ENCODE measurements around the gene CSNK1G1. TPM values are rescaled to one million over a fixed set of nuclear protein-coding genes. Genes with fewer than 3 reads are reported as not detected.
A peak's percentile ranks its signal among the peaks of the same experiment; 100 is the strongest.

The CSNK1G1 gene
- total RNA-seq, 4 donors from 2014 or later, result 19.1 to 50.0 (median 21.3) TPM

DNA sequence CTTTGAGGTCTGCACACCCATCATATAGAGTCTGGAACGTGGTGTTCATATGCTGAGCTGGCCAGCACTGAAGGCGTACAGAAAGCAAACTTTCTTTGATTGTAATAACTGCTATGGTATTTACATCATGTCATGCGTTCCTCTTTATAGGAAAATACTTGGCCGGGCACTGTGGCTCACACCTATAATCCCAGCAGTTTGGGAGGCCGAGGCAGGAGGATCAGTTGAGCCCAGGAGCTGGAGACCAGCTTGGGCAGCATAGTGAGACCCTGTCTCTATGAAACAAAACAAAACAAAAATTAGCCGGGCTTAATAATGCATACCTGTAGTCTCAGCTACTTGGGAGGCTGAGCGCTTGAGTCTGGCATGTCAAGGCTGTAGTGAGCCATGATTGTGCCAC lies 207.8 kb downstream of the CSNK1G1 start:
- DNase-seq, result no peak
- Histone ChIP-seq H3K27me3 (no peaks in the 10 kb centered on the region), H3K9me3 (no peaks in the 10 kb centered on the region), H3K36me3 (peaks cover 6 to 13% of the 10 kb centered on the region in 2 donors), H3K27ac (no peak overlapping the region), H3K4me1 (peaks cover 6 to 27% of the 10 kb centered on the region in 2 donors), H3K4me3 (replicated peaks in 1 of 3) (no peak overlapping the region)
- intact Hi-C loops (cut with DNase I), result no loop called here
- 91 to 94% methylated on average over 7 of the region's 7 CpGs for WGBS, 2 donors
- TF ChIP-seq, protein P1, sequence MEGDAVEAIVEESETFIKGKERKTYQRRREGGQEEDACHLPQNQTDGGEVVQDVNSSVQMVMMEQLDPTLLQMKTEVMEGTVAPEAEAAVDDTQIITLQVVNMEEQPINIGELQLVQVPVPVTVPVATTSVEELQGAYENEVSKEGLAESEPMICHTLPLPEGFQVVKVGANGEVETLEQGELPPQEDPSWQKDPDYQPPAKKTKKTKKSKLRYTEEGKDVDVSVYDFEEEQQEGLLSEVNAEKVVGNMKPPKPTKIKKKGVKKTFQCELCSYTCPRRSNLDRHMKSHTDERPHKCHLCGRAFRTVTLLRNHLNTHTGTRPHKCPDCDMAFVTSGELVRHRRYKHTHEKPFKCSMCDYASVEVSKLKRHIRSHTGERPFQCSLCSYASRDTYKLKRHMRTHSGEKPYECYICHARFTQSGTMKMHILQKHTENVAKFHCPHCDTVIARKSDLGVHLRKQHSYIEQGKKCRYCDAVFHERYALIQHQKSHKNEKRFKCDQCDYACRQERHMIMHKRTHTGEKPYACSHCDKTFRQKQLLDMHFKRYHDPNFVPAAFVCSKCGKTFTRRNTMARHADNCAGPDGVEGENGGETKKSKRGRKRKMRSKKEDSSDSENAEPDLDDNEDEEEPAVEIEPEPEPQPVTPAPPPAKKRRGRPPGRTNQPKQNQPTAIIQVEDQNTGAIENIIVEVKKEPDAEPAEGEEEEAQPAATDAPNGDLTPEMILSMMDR (IDR thresholded peaks at IDR 0.05), result no peak
- no peak for TF ChIP-seq POLR2A (IDR thresholded peaks at IDR 0.05)

GRCh38 chr15:64146885-64147681 lies 208.9 kb downstream of the CSNK1G1 start:
- Histone ChIP-seq H3K4me1 (peaks cover 0 to 22% of the 10 kb centered on the region in 2 donors), H3K4me3 (replicated peaks in 1 of 3) (no peak overlapping the region), H3K27ac (no peak overlapping the region), H3K36me3 (peaks cover 9 to 19% of the 10 kb centered on the region in 2 donors), H3K9me3 (no peaks in the 10 kb centered on the region), H3K27me3 (no peaks in the 10 kb centered on the region)
- no peak for DNase-seq
- WGBS, 2 donors, result 73 to 80% methylated on average over 17 to 18 of the region's 26 CpGs
- intact Hi-C loops (cut with DNase I), result no loop called here
- TF ChIP-seq, protein P1 (IDR thresholded peaks at IDR 0.05), result no peak
- TF ChIP-seq POLR2A (IDR thresholded peaks at IDR 0.05), result no peak

DNA sequence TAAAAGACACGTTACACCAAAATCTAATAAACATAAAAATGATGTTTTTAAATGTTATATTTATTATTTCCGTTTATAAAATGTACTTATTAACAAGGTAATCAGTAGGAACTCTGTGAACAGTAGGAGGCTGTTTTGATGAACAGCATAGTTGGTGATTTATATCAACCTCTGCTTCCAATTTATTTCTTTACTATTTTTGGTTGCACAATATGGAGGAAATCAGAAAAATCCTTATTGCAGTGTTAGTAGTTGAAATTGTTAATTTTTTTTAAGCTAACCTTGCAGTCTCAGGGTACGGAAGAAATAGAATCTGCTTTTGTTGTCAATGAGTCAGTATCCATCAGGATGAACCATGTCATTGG lies 209.5 kb downstream of the CSNK1G1 start:
- 77 to 88% methylated on average over 3 of the region's 3 CpGs for WGBS, 2 donors
- peaks cover 0 to 20% of the 10 kb centered on the region in 2 donors for H3K4me1 ChIP-seq
- peak overlapping the region in 1 of 3 donors; percentile 55 for H3K27ac ChIP-seq
- peaks cover 13 to 19% of the 10 kb centered on the region in 2 donors for H3K36me3 ChIP-seq
- no peaks in the 10 kb centered on the region for H3K9me3 ChIP-seq
- no peak overlapping the region for H3K4me3 ChIP-seq (replicated peaks in 1 of 3)
- intact Hi-C loops (cut with DNase I), result no loop called here
- H3K27me3 ChIP-seq, result no peaks in the 10 kb centered on the region
- no peak for TF ChIP-seq POLR2A (IDR thresholded peaks at IDR 0.05)
- TF ChIP-seq, protein P1 (IDR thresholded peaks at IDR 0.05), result no peak
- no peak for DNase-seq

DNA sequence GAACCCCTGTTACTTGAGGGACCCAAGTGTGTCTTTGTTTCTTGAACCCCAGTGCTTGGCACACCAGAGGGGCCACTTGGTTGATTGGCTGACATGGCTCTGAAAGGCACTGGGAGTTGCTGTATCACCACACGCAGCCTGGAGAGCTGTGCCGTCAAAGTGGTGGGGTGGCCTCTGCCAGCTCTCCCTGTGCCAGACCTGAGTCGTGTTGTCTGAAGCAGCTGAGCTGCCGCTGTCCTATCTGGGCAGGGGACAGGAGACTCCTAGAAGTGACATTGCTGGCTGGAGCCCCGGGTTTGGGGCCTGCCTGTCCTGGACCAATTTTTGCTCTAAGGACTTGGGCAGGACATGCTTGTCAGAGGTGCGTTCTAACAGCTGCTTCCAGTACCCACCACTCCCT lies 209.9 kb downstream of the CSNK1G1 start:
- peak; percentile 65 to 70 for DNase-seq
- no peaks in the 10 kb centered on the region for H3K27me3 ChIP-seq
- no peak overlapping the region for H3K4me3 ChIP-seq (replicated peaks in 1 of 3)
- intact Hi-C loops (cut with DNase I), result no loop called here
- 22 to 59% methylated on average over 2 to 5 of the region's 6 CpGs for WGBS, 2 donors
- H3K36me3 ChIP-seq, result peaks cover 17 to 19% of the 10 kb centered on the region in 2 donors
- H3K4me1 ChIP-seq, result peaks cover 0 to 17% of the 10 kb centered on the region in 2 donors
- TF ChIP-seq, protein P1 (IDR thresholded peaks at IDR 0.05), result no peak
- peak in 1 of 2 donors; percentile 15 for TF ChIP-seq POLR2A (IDR thresholded peaks at IDR 0.05)
- H3K9me3 ChIP-seq, result no peaks in the 10 kb centered on the region
- peak overlapping the region in 2 of 3 donors; percentile 55 to 68 for H3K27ac ChIP-seq

DNA sequence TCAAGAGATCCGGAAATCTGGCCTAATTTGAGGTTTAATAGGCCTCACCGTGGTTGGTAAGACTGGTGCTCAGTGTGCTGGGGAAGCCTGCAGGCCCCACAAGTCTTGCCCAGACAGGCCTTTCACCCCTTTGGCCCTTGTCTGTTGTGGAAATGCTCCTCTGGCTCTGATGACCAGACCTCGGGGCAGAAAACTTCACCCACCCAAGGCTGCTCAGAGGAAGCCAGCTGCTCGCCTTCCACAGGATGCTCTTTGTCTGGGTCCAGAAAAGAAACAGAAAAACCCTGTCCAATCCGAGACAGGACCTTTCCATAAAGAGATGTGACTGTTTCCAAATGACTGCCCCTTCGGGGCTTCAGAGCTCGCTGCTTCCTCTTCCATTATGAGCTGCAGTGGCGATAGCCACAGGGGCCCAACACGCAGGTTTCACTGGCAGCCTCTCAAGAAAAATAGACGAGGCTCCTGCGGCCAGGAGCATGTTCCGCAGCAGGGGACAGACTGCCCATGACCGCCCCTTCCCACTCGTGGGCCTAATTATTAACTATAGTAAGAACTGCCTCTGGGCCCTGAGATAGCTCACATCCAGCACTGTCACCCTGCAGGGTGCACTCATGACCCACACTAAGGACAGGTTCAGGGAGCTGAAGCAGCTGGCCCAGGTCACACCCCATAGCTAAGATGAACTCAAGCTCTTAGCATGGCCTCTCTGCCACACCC lies 211.2 kb downstream of the CSNK1G1 start:
- Histone ChIP-seq H3K27me3 (no peaks in the 10 kb centered on the region), H3K4me1 (peaks cover 0 to 8% of the 10 kb centered on the region in 2 donors), H3K9me3 (no peaks in the 10 kb centered on the region), H3K27ac (no peak overlapping the region), H3K4me3 (replicated peaks in 1 of 3) (no peak overlapping the region), H3K36me3 (peaks cover 17 to 19% of the 10 kb centered on the region in 2 donors)
- no peak for DNase-seq
- WGBS, 2 donors, result 81 to 92% methylated on average over 4 to 14 of the region's 14 CpGs
- intact Hi-C loops (cut with DNase I), result no loop called here
- TF ChIP-seq, protein P1 (IDR thresholded peaks at IDR 0.05), result no peak
- TF ChIP-seq POLR2A (IDR thresholded peaks at IDR 0.05), result no peak
